Neural crest cell (in vitro differentiated cells): ENCODE measurements around the gene TCF7L1. TPM values are rescaled to one million over a fixed set of nuclear protein-coding genes. Genes with fewer than 3 reads are reported as not detected.

Experiments used
- DNase-seq: peaks from one replicate; pipeline ENCODE4 v3.0.0; 2021; ENCODE audit warnings: low read depth, mixed read lengths, low spot score
- H3K27ac Mint-ChIP-seq: one replicate; pipeline ENCODE4 v1.8.0; 2021; ENCODE audit warnings: mild to moderate bottlenecking, mixed read lengths; ENCODE audit not compliant: unreplicated experiment
- H3K27me3 Mint-ChIP-seq: 2 replicates; pipeline ENCODE4 v1.8.0; 2021; ENCODE audit warnings: low read depth, mild to moderate bottlenecking, mixed read lengths
- H3K36me3 Mint-ChIP-seq: 2 replicates; pipeline ENCODE4 v1.8.0; 2021; ENCODE audit warnings: low read depth, mild to moderate bottlenecking, mixed read lengths
- H3K4me1 Mint-ChIP-seq: 2 replicates; pipeline ENCODE4 v1.8.0; 2021; ENCODE audit warnings: mixed read lengths
- H3K4me3 Mint-ChIP-seq: one replicate; pipeline ENCODE4 v1.8.0; 2021; ENCODE audit warnings: mild to moderate bottlenecking, mixed read lengths
- H3K9me3 Mint-ChIP-seq: 2 replicates; pipeline ENCODE4 v1.8.0; 2021; ENCODE audit warnings: mixed read lengths
- total RNA-seq: library from RNA; stranded (reverse); gene quantifications from 2 replicates; pipeline ENCODE4 v1.2.1, GENCODE V29; 2021
- TF ChIP-seq, protein P1 (sequence below): fragments of 200-600 bp; sonication (generic); conservative IDR thresholded peaks from 2 replicates; pipeline ENCODE4 v1.5.0; 2021; ENCODE audit warnings: antibody characterized with exemption, mild to moderate bottlenecking

Gene TCF7L1
- total RNA-seq, 1 donor from 2014 or later: 40.3 TPM

DNA sequence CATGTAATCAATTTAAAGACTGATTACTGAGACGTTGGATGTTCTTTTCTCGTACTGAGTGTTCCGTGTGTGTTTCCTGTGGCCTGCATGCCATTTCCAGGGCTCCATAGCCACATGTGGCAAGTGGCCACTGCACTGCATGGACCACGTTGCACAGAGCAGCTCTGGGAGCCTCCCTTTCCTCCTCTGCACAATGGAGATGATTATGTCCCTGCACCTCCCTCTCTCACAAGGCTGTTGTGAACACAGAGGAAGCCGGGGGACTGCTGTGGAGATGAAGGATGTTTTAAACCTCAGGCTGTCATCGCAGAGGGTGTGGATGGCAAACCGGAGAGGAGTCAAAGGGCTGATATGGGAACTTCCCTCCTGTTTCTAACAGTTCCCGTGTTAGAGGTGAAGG lies 106.9 kb downstream of the TCF7L1 start:
- peaks cover 6% of the 10 kb centered on the region for H3K36me3 Mint-ChIP-seq
- H3K9me3 Mint-ChIP-seq: no peaks in the 10 kb centered on the region
- H3K4me1 Mint-ChIP-seq: peaks cover 84% of the 10 kb centered on the region
- no peak for DNase-seq
- H3K4me3 Mint-ChIP-seq: no peak overlapping the region
- H3K27me3 Mint-ChIP-seq: peaks cover 2% of the 10 kb centered on the region
- TF ChIP-seq, protein P1, sequence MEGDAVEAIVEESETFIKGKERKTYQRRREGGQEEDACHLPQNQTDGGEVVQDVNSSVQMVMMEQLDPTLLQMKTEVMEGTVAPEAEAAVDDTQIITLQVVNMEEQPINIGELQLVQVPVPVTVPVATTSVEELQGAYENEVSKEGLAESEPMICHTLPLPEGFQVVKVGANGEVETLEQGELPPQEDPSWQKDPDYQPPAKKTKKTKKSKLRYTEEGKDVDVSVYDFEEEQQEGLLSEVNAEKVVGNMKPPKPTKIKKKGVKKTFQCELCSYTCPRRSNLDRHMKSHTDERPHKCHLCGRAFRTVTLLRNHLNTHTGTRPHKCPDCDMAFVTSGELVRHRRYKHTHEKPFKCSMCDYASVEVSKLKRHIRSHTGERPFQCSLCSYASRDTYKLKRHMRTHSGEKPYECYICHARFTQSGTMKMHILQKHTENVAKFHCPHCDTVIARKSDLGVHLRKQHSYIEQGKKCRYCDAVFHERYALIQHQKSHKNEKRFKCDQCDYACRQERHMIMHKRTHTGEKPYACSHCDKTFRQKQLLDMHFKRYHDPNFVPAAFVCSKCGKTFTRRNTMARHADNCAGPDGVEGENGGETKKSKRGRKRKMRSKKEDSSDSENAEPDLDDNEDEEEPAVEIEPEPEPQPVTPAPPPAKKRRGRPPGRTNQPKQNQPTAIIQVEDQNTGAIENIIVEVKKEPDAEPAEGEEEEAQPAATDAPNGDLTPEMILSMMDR: no peak
- no peak overlapping the region for H3K27ac Mint-ChIP-seq

DNA sequence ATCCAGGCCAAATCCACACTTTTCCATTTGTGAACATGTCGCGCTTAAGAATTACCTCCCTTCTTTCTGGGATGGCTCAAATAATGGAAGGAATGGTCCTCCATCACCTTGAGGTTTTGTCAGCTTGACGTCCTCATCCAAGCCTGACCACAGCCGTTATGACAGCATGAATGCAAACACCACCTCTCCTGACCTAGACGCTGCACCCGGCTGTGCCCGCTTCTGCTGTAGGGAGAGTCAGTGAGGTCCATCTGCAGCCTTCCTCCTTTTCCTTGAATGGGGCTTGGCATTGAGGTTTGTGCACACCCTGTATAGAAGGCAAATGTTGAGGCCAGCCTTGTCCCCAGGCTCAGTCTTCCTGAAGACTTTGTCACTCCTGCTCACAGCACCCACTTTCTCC lies 109.1 kb downstream of the TCF7L1 start:
- peaks cover 1% of the 10 kb centered on the region for H3K27me3 Mint-ChIP-seq
- peaks cover 79% of the 10 kb centered on the region for H3K4me1 Mint-ChIP-seq
- no peak for DNase-seq
- no peak overlapping the region for H3K4me3 Mint-ChIP-seq
- TF ChIP-seq, protein P1: no peak
- no peaks in the 10 kb centered on the region for H3K9me3 Mint-ChIP-seq
- H3K36me3 Mint-ChIP-seq: peaks cover 6% of the 10 kb centered on the region
- no peak overlapping the region for H3K27ac Mint-ChIP-seq

DNA sequence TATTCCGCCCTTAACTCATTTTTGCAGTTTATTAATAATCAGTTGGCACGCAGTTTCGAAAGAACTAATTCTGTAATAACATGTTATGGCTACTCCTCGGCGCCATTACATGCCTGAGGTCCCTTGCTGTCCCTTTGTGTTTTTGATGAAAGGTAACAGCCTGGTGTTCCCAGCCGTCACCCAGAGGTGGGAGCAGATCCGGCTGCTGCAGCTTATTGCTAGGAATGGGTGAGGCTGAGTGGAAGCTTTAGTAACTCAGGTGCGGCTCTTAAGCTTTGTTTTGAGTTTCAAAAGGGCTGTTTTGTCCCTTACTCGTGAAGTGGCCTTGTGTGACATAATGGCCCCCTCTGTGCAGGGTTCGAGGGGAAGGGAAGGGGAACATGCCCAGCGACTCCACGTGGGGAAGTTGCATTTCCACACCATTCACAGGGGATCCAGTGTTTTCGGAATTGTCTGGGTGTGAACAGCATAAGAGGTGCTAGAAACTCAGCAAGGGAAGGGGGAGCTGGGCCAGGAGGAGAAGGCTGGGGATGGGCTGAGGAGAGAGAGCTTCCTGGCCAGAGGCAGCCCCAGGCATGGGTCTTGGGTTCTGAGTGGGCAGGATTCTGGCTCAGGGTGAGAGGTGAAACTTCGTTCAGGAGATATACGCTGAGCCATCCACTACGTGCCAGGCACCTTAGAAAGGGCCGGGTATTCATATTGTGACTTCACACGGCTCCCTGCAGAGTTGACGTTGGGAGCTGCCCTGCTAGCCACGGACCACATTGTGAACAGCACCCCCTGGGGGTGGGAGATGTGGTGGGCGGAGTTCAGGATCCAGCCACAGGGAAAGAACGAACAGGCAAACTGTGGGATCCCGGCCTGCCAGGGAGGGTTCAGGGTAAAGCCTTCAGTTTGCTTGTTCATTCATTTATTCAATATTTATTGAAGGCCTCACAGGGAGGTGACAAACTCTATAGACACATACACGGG lies 110.2 kb downstream of the TCF7L1 start:
- TF ChIP-seq, protein P1: peak; percentile 61
- Mint-ChIP-seq H3K4me1 (peaks cover 78% of the 10 kb centered on the region), H3K36me3 (peaks cover 6% of the 10 kb centered on the region), H3K27ac (peak overlapping the region; percentile 65), H3K9me3 (no peaks in the 10 kb centered on the region), H3K27me3 (no peaks in the 10 kb centered on the region), H3K4me3 (peak overlapping the region; percentile 24)
- DNase-seq: peak; percentile 60

DNA sequence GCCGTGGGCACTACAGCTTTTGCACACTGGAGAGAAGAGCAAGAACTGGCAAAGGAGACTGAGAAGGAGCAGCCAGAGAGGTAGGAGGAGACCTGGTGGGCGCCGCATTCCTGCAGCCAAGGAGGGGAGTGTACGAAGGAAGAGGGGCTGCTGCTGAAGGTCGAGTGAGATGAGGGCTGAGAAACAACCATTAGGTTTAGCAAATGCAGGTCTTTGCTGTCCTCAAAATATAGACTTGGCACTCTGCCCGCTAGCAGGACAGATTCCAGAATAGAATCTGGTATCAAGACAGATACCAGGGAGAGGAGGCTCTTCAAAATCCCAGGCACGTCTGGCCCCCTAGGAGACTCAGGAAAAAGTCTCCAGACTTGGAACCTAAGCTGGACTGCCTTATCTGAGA lies 111.6 kb downstream of the TCF7L1 start:
- no peak overlapping the region for H3K27ac Mint-ChIP-seq
- TF ChIP-seq, protein P1: no peak
- no peak for DNase-seq
- H3K9me3 Mint-ChIP-seq: no peaks in the 10 kb centered on the region
- peaks cover 6% of the 10 kb centered on the region for H3K36me3 Mint-ChIP-seq
- H3K4me1 Mint-ChIP-seq: peaks cover 81% of the 10 kb centered on the region
- no peak overlapping the region for H3K4me3 Mint-ChIP-seq
- no peaks in the 10 kb centered on the region for H3K27me3 Mint-ChIP-seq

DNA sequence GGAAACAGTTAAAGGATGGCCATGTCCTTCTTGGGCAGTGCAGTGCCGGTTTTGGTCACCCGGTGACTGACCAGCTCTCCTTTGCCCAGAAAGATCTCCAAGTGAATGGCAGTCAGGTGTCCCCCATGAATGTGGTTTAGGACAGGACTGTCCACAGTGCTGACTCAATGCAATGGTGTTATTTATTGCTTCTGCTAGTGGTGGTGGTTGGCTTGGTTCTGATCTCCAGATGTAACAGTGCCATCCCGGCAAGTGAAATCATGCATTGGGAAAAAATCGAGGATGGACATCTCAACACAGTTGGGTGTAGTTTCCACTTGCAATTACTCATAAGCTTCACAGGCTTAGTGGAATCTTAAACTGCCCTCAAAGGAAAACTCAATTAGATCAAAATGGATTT lies 112.7 kb downstream of the TCF7L1 start:
- H3K27ac Mint-ChIP-seq: no peak overlapping the region
- no peaks in the 10 kb centered on the region for H3K9me3 Mint-ChIP-seq
- H3K4me3 Mint-ChIP-seq: no peak overlapping the region
- TF ChIP-seq, protein P1: no peak
- peaks cover 6% of the 10 kb centered on the region for H3K36me3 Mint-ChIP-seq
- no peaks in the 10 kb centered on the region for H3K27me3 Mint-ChIP-seq
- peaks cover 78% of the 10 kb centered on the region for H3K4me1 Mint-ChIP-seq
- DNase-seq: no peak
